ENCODE measurements around the gene NRF1.

Gene NRF1

DNA sequence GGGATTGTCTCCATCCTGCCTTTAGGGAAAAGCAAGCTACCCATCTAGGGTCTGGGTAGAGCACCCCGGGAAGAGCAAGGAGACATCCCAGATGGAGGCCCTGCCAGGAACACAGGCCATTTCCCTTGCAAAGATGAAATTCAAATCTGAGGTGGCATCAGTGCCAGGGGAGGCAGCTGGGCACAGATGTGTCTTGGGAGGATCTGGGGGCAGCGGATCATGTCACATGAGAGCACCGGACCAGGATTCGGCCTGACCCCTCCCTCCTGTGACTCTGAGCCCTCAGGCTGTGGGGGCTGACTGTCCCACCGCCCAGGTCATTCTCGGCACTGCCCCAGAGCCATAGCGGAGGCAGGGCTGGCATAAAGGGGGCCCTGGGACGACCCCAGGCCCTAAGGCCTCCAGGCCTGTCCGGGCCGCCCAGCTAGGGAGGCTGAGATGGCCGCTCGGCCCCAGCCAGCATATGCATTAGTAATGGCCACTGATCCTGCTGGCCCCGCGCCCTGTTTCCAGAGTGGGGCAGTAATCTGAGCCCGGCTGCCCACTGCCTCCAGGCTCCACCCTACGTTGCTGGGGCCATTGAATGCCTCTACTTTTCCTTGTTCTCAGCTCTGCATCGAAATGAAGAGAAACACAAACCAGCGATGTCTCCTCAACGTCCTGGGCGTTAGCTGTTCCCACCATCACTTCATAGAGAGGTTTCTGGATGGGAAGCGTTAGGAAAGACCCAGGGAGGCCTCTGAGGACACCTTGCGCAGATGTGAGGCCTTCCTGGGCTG lies 192.8 kb downstream of the NRF1 start:
- DNase-seq, result no peak

DNA sequence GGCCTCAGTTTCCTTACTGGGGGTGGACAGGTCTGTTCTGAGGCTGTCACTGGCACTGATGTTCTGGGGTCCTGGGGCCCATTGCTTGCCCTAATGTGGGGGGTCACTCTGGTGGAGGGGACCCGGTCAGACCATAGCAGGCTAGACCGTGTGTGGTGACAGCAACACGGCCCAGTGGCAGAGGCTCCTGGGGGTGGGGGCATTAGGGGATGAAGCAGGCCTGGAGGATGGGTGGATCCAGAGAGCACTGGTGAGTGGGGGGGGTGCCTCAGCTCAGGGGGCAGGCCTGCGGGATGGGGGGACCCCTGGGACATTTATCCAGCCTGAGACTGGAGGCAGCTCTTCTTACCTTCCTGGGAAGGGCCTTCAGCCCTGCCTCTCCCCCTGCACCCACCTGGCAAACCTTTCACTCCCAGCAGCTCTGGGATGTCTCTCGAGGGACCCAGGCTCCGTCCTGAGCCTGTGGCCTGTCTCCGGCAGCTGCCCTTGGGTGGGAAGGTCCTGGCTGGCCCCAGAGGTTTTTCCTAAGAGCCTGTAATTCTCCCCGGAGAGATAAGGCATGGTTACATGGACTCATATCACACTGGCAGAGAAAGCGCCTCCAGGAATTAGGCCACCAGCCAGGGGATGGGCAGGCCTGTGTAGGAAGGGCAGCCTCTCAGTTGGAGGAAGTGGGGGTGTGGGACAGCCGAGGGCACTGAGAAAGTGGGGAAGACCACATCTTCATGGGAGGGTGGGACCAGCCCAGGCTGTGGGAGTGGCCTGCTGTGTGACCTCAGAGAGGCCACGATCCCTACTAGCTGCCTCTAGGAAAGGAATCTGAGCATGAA lies 193.6 kb downstream of the NRF1 start:
- no peak for DNase-seq
